Astrocyte of the cerebellum (primary cell): Measurements from ENCODE around the gene PCGF2.

Source experiments
- DNase-seq: peaks from one replicate; pipeline ENCODE4 v3.0.0-alpha.2; 2011; ENCODE audit warnings: low read depth
- H3K4me3 ChIP-seq: 2 replicates; pipeline ENCODE4 v1.5.1; 2011; ENCODE audit warnings: mild to moderate bottlenecking, low read depth, low read length, moderate library complexity
- in situ Hi-C: cut with HindIII; loops from 2 replicates; pipeline ENCODE4 v1.10.0; 2017; ENCODE audit warnings: low sequenced_read_pairs
- TF ChIP-seq, protein P1 (sequence below): IDR thresholded peaks from 2 replicates; pipeline ENCODE4 v1.5.1; 2012; ENCODE audit warnings: low read length, low read depth, moderate library complexity, mild to moderate bottlenecking; ENCODE audit errors: missing control alignments

The PCGF2 gene

GRCh38 chr17:38704606-38705522 lies 43.3 kb downstream of the PCGF2 start, which contains the start of gene MLLT6:
TSS of gene MLLT6 (plus strand) at chr17:38705273. CDS start at chr17:38705633, 360 bp downstream.
- in situ Hi-C loops: no loop called here
- peak within 1 kb of the TSS; percentile 91 for H3K4me3 ChIP-seq
- TF ChIP-seq, protein P1, sequence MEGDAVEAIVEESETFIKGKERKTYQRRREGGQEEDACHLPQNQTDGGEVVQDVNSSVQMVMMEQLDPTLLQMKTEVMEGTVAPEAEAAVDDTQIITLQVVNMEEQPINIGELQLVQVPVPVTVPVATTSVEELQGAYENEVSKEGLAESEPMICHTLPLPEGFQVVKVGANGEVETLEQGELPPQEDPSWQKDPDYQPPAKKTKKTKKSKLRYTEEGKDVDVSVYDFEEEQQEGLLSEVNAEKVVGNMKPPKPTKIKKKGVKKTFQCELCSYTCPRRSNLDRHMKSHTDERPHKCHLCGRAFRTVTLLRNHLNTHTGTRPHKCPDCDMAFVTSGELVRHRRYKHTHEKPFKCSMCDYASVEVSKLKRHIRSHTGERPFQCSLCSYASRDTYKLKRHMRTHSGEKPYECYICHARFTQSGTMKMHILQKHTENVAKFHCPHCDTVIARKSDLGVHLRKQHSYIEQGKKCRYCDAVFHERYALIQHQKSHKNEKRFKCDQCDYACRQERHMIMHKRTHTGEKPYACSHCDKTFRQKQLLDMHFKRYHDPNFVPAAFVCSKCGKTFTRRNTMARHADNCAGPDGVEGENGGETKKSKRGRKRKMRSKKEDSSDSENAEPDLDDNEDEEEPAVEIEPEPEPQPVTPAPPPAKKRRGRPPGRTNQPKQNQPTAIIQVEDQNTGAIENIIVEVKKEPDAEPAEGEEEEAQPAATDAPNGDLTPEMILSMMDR: no peak
- peak; percentile 39 for DNase-seq

- in situ Hi-C loops: no loop called here
Measured at GRCh38 chr17:38703742-38704605, 44.2 kb downstream of the PCGF2 start.

DNA sequence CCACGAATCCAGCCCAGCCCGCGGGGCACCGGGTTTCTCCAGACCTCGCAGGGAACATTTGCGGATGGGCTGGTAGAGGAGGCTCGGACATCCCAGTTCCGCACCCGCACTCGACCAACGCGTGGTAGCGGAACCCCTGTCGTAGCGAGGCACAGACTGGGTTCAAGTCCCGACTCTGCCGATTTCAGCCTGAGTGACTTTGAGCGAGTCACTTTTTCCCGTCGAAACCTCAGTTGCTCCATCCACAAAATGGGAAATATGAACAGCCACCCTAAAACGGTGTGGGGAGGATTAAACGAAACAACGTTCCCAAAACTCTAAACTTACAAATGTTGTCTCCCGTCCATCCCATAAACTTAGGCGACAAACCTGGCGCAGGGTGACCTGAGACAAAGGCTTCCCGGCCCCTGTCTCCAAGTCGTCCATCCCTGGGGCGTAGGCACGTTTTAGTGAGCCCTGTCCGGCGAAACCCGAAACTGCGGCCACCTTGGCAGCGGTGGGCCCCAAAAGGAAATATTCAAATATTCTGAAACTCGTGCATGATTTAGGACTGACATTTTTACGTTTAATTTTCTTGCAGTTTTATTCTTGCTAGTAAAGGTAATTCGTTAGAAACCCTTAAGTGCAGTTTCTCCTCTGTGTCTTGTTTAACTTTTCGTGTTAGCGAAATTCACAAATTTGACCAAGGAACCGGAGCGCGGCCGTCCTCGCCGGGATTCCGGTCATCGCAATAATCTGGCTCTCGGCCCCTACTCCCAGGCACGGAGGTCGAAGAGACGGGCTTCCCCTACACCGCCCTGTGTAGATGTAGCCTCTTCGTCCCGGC lies 45.0 kb downstream of the PCGF2 start:
- in situ Hi-C loops: no loop called here
- no peak for DNase-seq
- H3K4me3 ChIP-seq: peak overlapping the region; percentile 91
- TF ChIP-seq, protein P1: no peak

More at GRCh38 chr17:38703742-38704605, 44.2 kb downstream of the PCGF2 start:
- TF ChIP-seq, protein P1: no peak
- no peak for DNase-seq
- peak overlapping the region; percentile 91 for H3K4me3 ChIP-seq

- H3K4me3 ChIP-seq: peak overlapping the region; percentile 91
- peak; percentile 37 for DNase-seq
- TF ChIP-seq, protein P1: no peak
- in situ Hi-C loops: no loop called here
Measured at GRCh38 chr17:38702166-38702915, 45.8 kb downstream of the PCGF2 start.

- in situ Hi-C loops: no loop called here
- H3K4me3 ChIP-seq: peak overlapping the region; percentile 91
- DNase-seq: no peak
- TF ChIP-seq, protein P1: no peak
Measured at GRCh38 chr17:38701504-38702165, 46.5 kb downstream of the PCGF2 start.
